Liver (tissue), 9 donors: ENCODE data around the gene KRTAP19-4. TPM values are rescaled to one million over a fixed set of nuclear protein-coding genes. Genes with fewer than 3 reads are reported as not detected.

Experiments
- DNase-seq: peaks from one replicate; pipeline ENCODE4 v3.0.0-alpha.2; 2017; ENCODE audit warnings: low spot score
- H3K27ac ChIP-seq, 2 donors: one replicate each; pipeline ENCODE4 v1.7.0; 2013; ENCODE audit warnings: inconsistent platforms in 2 of 2, low read length in 2 of 2, control low read depth in 1 of 2, low read depth in 1 of 2, mild to moderate bottlenecking in 1 of 2
- H3K27me3 ChIP-seq, 4 donors: one replicate each; pipeline versions ENCODE4 v1.6.1 to v1.7.0; 2013; ENCODE audit warnings: low read length in 3 of 4, inconsistent platforms in 1 of 4, mild to moderate bottlenecking in 1 of 4, moderate library complexity in 1 of 4; ENCODE audit not compliant: control insufficient read depth in 4 of 4, insufficient read depth in 4 of 4
- H3K36me3 ChIP-seq, 4 donors: one replicate each; pipeline versions ENCODE4 v1.6.1 to v1.7.0; 2013; ENCODE audit warnings: low read length in 3 of 4, mild to moderate bottlenecking in 3 of 4, low read depth in 1 of 4, moderate library complexity in 1 of 4; ENCODE audit not compliant: control insufficient read depth in 4 of 4, insufficient read depth in 3 of 4
- H3K4me1 ChIP-seq, 4 donors: one replicate each; pipeline versions ENCODE4 v1.6.1 to v1.7.0; 2013; ENCODE audit warnings: low read length in 3 of 4, mild to moderate bottlenecking in 3 of 4, moderate library complexity in 1 of 4; ENCODE audit not compliant: control insufficient read depth in 4 of 4, insufficient read depth in 4 of 4
- H3K4me3 ChIP-seq, 3 donors: one replicate each; pipeline versions ENCODE4 v1.6.1 to v1.7.0; 2013; ENCODE audit warnings: low read length in 3 of 3, control low read depth in 1 of 3, low read depth in 1 of 3, mild to moderate bottlenecking in 1 of 3
- H3K9ac ChIP-seq, 2 donors: one replicate each; pipeline ENCODE4 v1.7.0; 2013; ENCODE audit warnings: low read length in 2 of 2, mild to moderate bottlenecking in 2 of 2, moderate library complexity in 2 of 2, control low read depth in 1 of 2, low read depth in 1 of 2
- H3K9me3 ChIP-seq, 4 donors: one replicate each; pipeline versions ENCODE4 v1.6.1 to v1.7.0; 2013; ENCODE audit warnings: low read length in 3 of 4; ENCODE audit not compliant: control insufficient read depth in 4 of 4
- ATF3 ChIP-seq: IDR thresholded peaks from 2 replicates; pipeline ENCODE4 v1.6.1; 2016; ENCODE audit warnings: antibody characterized with exemption
- EGR1 ChIP-seq, 2 donors: IDR thresholded peaks; 2 replicates each; pipeline ENCODE4 v1.6.1; 2016 to 2018; ENCODE audit warnings: antibody characterized with exemption in 2 of 2, low read depth in 2 of 2
- FOXA1 ChIP-seq: IDR thresholded peaks from 2 replicates; pipeline ENCODE4 v1.6.1; 2016; ENCODE audit warnings: antibody characterized with exemption
- FOXA2 ChIP-seq: IDR thresholded peaks from 2 replicates; pipeline ENCODE4 v1.6.1; 2016; ENCODE audit warnings: antibody characterized with exemption
- GABPA ChIP-seq, 2 donors: IDR thresholded peaks in 1 of 2; conservative IDR thresholded peaks in 1 of 2; 2 replicates each; pipeline ENCODE4 v1.6.1; 2016; ENCODE audit warnings: antibody characterized with exemption in 2 of 2, mild to moderate bottlenecking in 1 of 2, moderate library complexity in 1 of 2
- HNF4A ChIP-seq, 2 donors: conservative IDR thresholded peaks; 2 replicates each; pipeline ENCODE4 v1.6.1; 2016; ENCODE audit warnings: antibody characterized with exemption in 2 of 2, mild to moderate bottlenecking in 2 of 2
- JUND ChIP-seq, 2 donors: IDR thresholded peaks; 2 replicates each; pipeline ENCODE4 v1.6.1; 2016; ENCODE audit warnings: antibody characterized with exemption in 2 of 2
- NR2F2 ChIP-seq: IDR thresholded peaks from 2 replicates; pipeline ENCODE4 v1.6.1; 2016; ENCODE audit warnings: antibody characterized with exemption
- RAD21 ChIP-seq, 2 donors: IDR thresholded peaks; 2 replicates each; pipeline ENCODE4 v1.6.1; 2016; ENCODE audit warnings: antibody characterized with exemption in 2 of 2, mild to moderate bottlenecking in 2 of 2
- RXRA ChIP-seq, 2 donors: IDR thresholded peaks; 2 replicates each; pipeline ENCODE4 v1.6.1; 2017 to 2018; ENCODE audit warnings: antibody characterized with exemption in 2 of 2, mild to moderate bottlenecking in 1 of 2
- SP1 ChIP-seq: IDR thresholded peaks from 2 replicates; pipeline ENCODE4 v1.6.1; 2018; ENCODE audit warnings: antibody characterized with exemption, mild to moderate bottlenecking
- TAF1 ChIP-seq: conservative IDR thresholded peaks from 2 replicates; pipeline ENCODE4 v1.6.1; 2016; ENCODE audit warnings: antibody characterized with exemption, mild to moderate bottlenecking
- YY1 ChIP-seq: IDR thresholded peaks from 2 replicates; pipeline ENCODE4 v1.6.1; 2016; ENCODE audit warnings: antibody characterized with exemption, mild to moderate bottlenecking
- ZBTB33 ChIP-seq: IDR thresholded peaks from 2 replicates; pipeline ENCODE4 v1.6.1; 2016; ENCODE audit warnings: antibody characterized with exemption
- WGBS: extraction: QIAGEN DNeasy Blood & Tissue Kit; methylation state at CpG from one replicate; pipeline ENCODE4 v1.1.7; 2013; 5-methylcytosine and 5-hydroxymethylcytosine counted together
- polyA plus RNA-seq, 2 donors: library from polyadenylated mRNA; stranded (reverse) in 1 of 2; unstranded in 1 of 2; fragments of 200-250 nt in 1 of 2; fragments of >200 nt in 1 of 2; fragmentation: Nextera tagmentation in 1 of 2; extraction: Ambion mirVana in 1 of 2; gene quantifications; one replicate each; pipeline versions ENCODE4 v1.2.1 to v1.2.3, GENCODE V29; 2013 to 2015
- total RNA-seq, 2 donors: library from RNA; depleted of rRNA; stranded (reverse); fragments of >200 nt; gene quantifications; one replicate each; pipeline ENCODE4 v1.2.3, GENCODE V29; 2014
- TF ChIP-seq, protein P1 (sequence below): IDR thresholded peaks from 2 replicates; pipeline ENCODE4 v1.6.1; 2016; ENCODE audit warnings: antibody characterized with exemption
- TF ChIP-seq, protein P2 (sequence below): fragments of 150-350 bp; IDR thresholded peaks from 2 replicates; pipeline ENCODE4 v1.5.1; 2017; ENCODE audit warnings: improper control_type of control experiment, low read depth, low read length; ENCODE audit not compliant: missing input control
- donor health status: healthy.
- donor health status: healthy.
- donor health status: healthy.
- donor health status: healthy.
- donor health status: healthy.

KRTAP19-4 gene
- total and polyA plus RNA-seq, 4 donors: not detected

DNA sequence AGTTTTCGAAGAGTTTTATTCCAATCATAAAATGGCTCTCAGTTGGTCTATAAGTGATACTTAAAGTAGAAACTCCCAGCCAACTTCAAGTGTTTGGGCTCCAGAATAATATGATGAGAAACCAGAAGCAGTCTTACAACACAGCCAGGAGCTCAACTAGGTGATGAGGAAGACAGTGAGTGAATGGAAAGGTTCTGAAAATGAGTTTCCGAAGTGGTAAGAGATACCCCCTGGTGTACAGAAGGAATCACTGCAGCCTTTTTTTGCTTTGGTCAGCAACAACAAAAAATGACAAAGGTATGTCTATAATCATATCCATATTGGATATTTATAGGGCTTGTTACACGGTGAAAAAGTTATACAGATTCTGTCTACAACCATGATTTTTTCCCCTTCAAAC lies 33.3 kb downstream of the KRTAP19-4 start:
- H3K27me3 ChIP-seq: no peaks in the 10 kb centered on the region

GRCh38 chr21:30448514-30448913 lies 48.5 kb downstream of the KRTAP19-4 start:
- Histone ChIP-seq H3K9ac (no peak overlapping the region), H3K27me3 (no peaks in the 10 kb centered on the region), H3K36me3 (no peaks in the 10 kb centered on the region), H3K4me1 (no peaks in the 10 kb centered on the region), H3K9me3 (no peaks in the 10 kb centered on the region), H3K27ac (no peak overlapping the region), H3K4me3 (no peak overlapping the region)
- TF ChIP-seq SP1 (no peak), HNF4A (conservative IDR thresholded peaks at IDR 0.05) (no peak), ZBTB33 (no peak), TAF1 (no peak), RAD21 (IDR thresholded peaks at IDR 0.05) (no peak), FOXA2 (no peak), NR2F2 (no peak), YY1 (no peak), EGR1 (IDR thresholded peaks at IDR 0.05; ENCODE audit: low read depth in 2 of 2) (no peak), FOXA1 (no peak), RXRA (IDR thresholded peaks at IDR 0.05) (no peak), ATF3 (no peak), JUND (IDR thresholded peaks at IDR 0.05) (no peak)
- TF ChIP-seq, protein P1, sequence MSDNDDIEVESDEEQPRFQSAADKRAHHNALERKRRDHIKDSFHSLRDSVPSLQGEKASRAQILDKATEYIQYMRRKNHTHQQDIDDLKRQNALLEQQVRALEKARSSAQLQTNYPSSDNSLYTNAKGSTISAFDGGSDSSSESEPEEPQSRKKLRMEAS: no peak
- TF ChIP-seq, protein P2, sequence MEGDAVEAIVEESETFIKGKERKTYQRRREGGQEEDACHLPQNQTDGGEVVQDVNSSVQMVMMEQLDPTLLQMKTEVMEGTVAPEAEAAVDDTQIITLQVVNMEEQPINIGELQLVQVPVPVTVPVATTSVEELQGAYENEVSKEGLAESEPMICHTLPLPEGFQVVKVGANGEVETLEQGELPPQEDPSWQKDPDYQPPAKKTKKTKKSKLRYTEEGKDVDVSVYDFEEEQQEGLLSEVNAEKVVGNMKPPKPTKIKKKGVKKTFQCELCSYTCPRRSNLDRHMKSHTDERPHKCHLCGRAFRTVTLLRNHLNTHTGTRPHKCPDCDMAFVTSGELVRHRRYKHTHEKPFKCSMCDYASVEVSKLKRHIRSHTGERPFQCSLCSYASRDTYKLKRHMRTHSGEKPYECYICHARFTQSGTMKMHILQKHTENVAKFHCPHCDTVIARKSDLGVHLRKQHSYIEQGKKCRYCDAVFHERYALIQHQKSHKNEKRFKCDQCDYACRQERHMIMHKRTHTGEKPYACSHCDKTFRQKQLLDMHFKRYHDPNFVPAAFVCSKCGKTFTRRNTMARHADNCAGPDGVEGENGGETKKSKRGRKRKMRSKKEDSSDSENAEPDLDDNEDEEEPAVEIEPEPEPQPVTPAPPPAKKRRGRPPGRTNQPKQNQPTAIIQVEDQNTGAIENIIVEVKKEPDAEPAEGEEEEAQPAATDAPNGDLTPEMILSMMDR: no peak
- no peak for DNase-seq
- 82% methylated on average over 3 of the region's 3 CpGs for WGBS

More for the DNA sequence above, 33.3 kb downstream of the KRTAP19-4 start:
- Histone ChIP-seq H3K9ac (no peak overlapping the region), H3K9me3 (no peaks in the 10 kb centered on the region), H3K27ac (no peak overlapping the region), H3K4me1 (no peaks in the 10 kb centered on the region), H3K4me3 (no peak overlapping the region), H3K36me3 (no peaks in the 10 kb centered on the region)
- TF ChIP-seq, protein P2: peak; percentile 23
- TF ChIP-seq GABPA (IDR thresholded peaks at IDR 0.05 in 1 of 2, conservative IDR thresholded peaks at IDR 0.05 in 1 of 2) (no peak), RAD21 (IDR thresholded peaks at IDR 0.05) (peak in 1 of 2 donors; percentile 25)
- 55% methylated on average over 3 of the region's 3 CpGs for WGBS
- DNase-seq: no peak
